Measurements from ENCODE around the gene DGKD.

- TF ChIP-seq TCF7L2 (IDR thresholded peaks at IDR 0.05; ENCODE audit: borderline replicate concordance, extremely low read depth, insufficient read depth, insufficient read length) (no peak), ZBTB33 (IDR thresholded peaks at IDR 0.05; ENCODE audit: extremely low read depth, insufficient replicate concordance, low read length) (no peak)
Observed at GRCh38 chr2:233380995-233381637, 26.8 kb downstream of the DGKD start.
